H1 (cell line): ENCODE data around the gene CSF2. TPM values are rescaled to one million over a fixed set of nuclear protein-coding genes. Genes with fewer than 3 reads are reported as not detected.

Experiments
- CTCF ChIA-PET: fragments of 300-600 bp; sonication (Branson Sonifier 250); formaldehyde crosslinking; loops from one replicate; lab custom pipeline; 2021; ENCODE audit not compliant: partially characterized antibody; lab: Charles Lee
- POLR2A ChIA-PET: fragments of 300-600 bp; sonication (Branson Sonifier 250); formaldehyde crosslinking; loops from one replicate; lab custom pipeline; 2021; ENCODE audit warnings: inconsistent platforms; ENCODE audit not compliant: partially characterized antibody; lab: Charles Lee
- DNase-seq, 2 experiments: peaks; one replicate each; pipeline versions ENCODE4 v3.0.0 to v3.0.0-alpha.2; 2010 to 2022; ENCODE audit warnings: low spot score in 2 of 2, low read depth in 1 of 2, mixed read lengths in 1 of 2
- FAIRE-seq: peaks from 2 replicates; lab custom pipeline; 2011; peaks lifted over from hg19 to GRCh38; lab: Jason Lieb, UNC
- H2AFZ ChIP-seq: 2 replicates; pipeline ENCODE4 v1.8.1; 2012; ENCODE audit warnings: low read length, inconsistent platforms
- H2AK5ac ChIP-seq: 2 replicates; pipeline ENCODE4 v1.6.1; 2013; ENCODE audit warnings: low read depth, low read length
- H2BK120ac ChIP-seq: replicated peaks from 2 replicates; pipeline ENCODE3; 2013; ENCODE audit warnings: low read depth, low read length, inconsistent platforms
- H2BK12ac ChIP-seq: 2 replicates; pipeline ENCODE4 v1.6.1; 2013; ENCODE audit warnings: low read depth, low read length
- H2BK15ac ChIP-seq: 2 replicates; pipeline ENCODE4 v1.6.1; 2013; ENCODE audit warnings: low read length
- H2BK20ac ChIP-seq: 2 replicates; pipeline ENCODE4 v1.6.1; 2013; ENCODE audit warnings: low read length
- H2BK5ac ChIP-seq: 2 replicates; pipeline ENCODE4 v1.6.1; 2013; ENCODE audit warnings: low read depth, low read length
- H3K14ac ChIP-seq: 2 replicates; pipeline ENCODE4 v1.6.1; 2013; ENCODE audit warnings: inconsistent platforms; ENCODE audit not compliant: insufficient read length
- H3K18ac ChIP-seq: 2 replicates; pipeline ENCODE4 v1.6.1; 2013; ENCODE audit warnings: low read length; ENCODE audit errors: extremely low read depth
- H3K23ac ChIP-seq: 2 replicates; pipeline ENCODE4 v1.6.1; 2013; ENCODE audit warnings: inconsistent platforms; ENCODE audit not compliant: insufficient read length
- H3K23me2 ChIP-seq: 2 replicates; pipeline ENCODE4 v1.6.1; 2013; ENCODE audit warnings: low read depth, low read length
- H3K27ac ChIP-seq: 2 replicates; pipeline ENCODE4 v1.6.1; 2011; ENCODE audit warnings: low read depth, low read length, inconsistent platforms
- H3K27me3 ChIP-seq, 4 experiments: replicated peaks in 1 of 4; 1 replicate in 1 of 4; 2 replicates in 3 of 4; pipeline versions ENCODE4 v1.6.1 to v1.8.1; 2011 to 2013; ENCODE audit warnings: low read length in 3 of 4, mild to moderate bottlenecking in 3 of 4, inconsistent platforms in 2 of 4, mixed read lengths in 2 of 4, moderate library complexity in 1 of 4; ENCODE audit not compliant: control insufficient read depth in 3 of 4, insufficient read depth in 3 of 4; ENCODE audit errors: extremely low read depth in 1 of 4
- H3K36me3 ChIP-seq, 4 experiments: 2 replicates each; pipeline versions ENCODE4 v1.6.1 to v1.8.1; 2011 to 2013; ENCODE audit warnings: mild to moderate bottlenecking in 4 of 4, low read length in 3 of 4, moderate library complexity in 2 of 4, control low read depth in 1 of 4, inconsistent platforms in 1 of 4; ENCODE audit not compliant: insufficient read depth in 4 of 4, control insufficient read depth in 2 of 4
- H3K4ac ChIP-seq: replicated peaks from 2 replicates; pipeline ENCODE3; 2013; ENCODE audit warnings: low read length, low read depth, mixed read lengths, inconsistent platforms; ENCODE audit not compliant: insufficient read length
- H3K4me1 ChIP-seq, 4 experiments: replicated peaks in 1 of 4; 1 replicate in 1 of 4; 2 replicates in 3 of 4; pipeline versions ENCODE4 v1.6.1 to v1.8.1; 2011 to 2013; ENCODE audit warnings: low read length in 3 of 4, inconsistent platforms in 2 of 4, mixed read lengths in 1 of 4; ENCODE audit not compliant: insufficient read depth in 4 of 4, control insufficient read depth in 3 of 4
- H3K4me2 ChIP-seq, 2 experiments: 2 replicates each; pipeline versions ENCODE4 v1.6.1 to v1.8.1; 2011 to 2013; ENCODE audit warnings: low read depth in 2 of 2, low read length in 2 of 2, control low read depth in 1 of 2, inconsistent platforms in 1 of 2, mild to moderate bottlenecking in 1 of 2; ENCODE audit not compliant: insufficient read depth in 1 of 2
- H3K4me3 ChIP-seq, 4 experiments: fragments of 200-600, 300-600 bp in 1 of 4; sonication (generic), shearing (Covaris generic), sonication (Bioruptor Twin) in 1 of 4; 2 replicates each; pipeline versions ENCODE4 v1.5.1 to v1.8.1; 2011 to 2016; ENCODE audit warnings: low read length in 4 of 4, low read depth in 3 of 4, control low read depth in 2 of 4, inconsistent platforms in 2 of 4, mild to moderate bottlenecking in 2 of 4, mixed read lengths in 1 of 4, moderate library complexity in 1 of 4; ENCODE audit not compliant: insufficient read depth in 2 of 4; ENCODE audit errors: extremely low read depth in 1 of 4
- H3K56ac ChIP-seq: replicated peaks from 2 replicates; pipeline ENCODE3; 2013; ENCODE audit warnings: low read depth, mild to moderate bottlenecking, mixed read lengths, low read length, inconsistent platforms; ENCODE audit not compliant: insufficient read length
- H3K79me1 ChIP-seq: 2 replicates; pipeline ENCODE4 v1.6.1; 2013; ENCODE audit warnings: low read depth, low read length, control low read depth
- H3K79me2 ChIP-seq, 2 experiments: 2 replicates each; pipeline versions ENCODE4 v1.6.1 to v1.8.1; 2012 to 2013; ENCODE audit warnings: low read length in 2 of 2, mild to moderate bottlenecking in 2 of 2, inconsistent platforms in 1 of 2; ENCODE audit not compliant: insufficient read depth in 2 of 2, control insufficient read depth in 1 of 2
- H3K9ac ChIP-seq, 4 experiments: replicated peaks in 1 of 4; 1 replicate in 1 of 4; 2 replicates in 3 of 4; pipeline versions ENCODE4 v1.6.1 to v1.8.1; 2011 to 2013; ENCODE audit warnings: low read depth in 3 of 4, low read length in 3 of 4, control low read depth in 2 of 4, mild to moderate bottlenecking in 2 of 4, moderate library complexity in 2 of 4, inconsistent platforms in 1 of 4; ENCODE audit errors: extremely low read depth in 1 of 4
- H3K9me3 ChIP-seq, 2 experiments: 2 replicates each; pipeline versions ENCODE4 v1.6.1 to v1.8.1; 2012 to 2013; ENCODE audit warnings: mild to moderate bottlenecking in 2 of 2, moderate library complexity in 2 of 2, control low read depth in 1 of 2, inconsistent platforms in 1 of 2, low read depth in 1 of 2, low read length in 1 of 2, mixed read lengths in 1 of 2; ENCODE audit not compliant: insufficient read depth in 2 of 2
- H4K20me1 ChIP-seq, 2 experiments: replicated peaks in 1 of 2; 2 replicates each; pipeline versions ENCODE3 to v1.8.1; 2011 to 2013; ENCODE audit warnings: inconsistent platforms in 2 of 2, low read length in 2 of 2, mild to moderate bottlenecking in 1 of 2; ENCODE audit not compliant: insufficient read depth in 2 of 2, control insufficient read depth in 1 of 2
- H4K5ac ChIP-seq: 2 replicates; pipeline ENCODE4 v1.6.1; 2013; ENCODE audit warnings: low read length, low read depth, mixed read lengths, inconsistent platforms; ENCODE audit not compliant: insufficient read length
- H4K8ac ChIP-seq: 2 replicates; pipeline ENCODE4 v1.8.0; 2013; ENCODE audit warnings: mild to moderate bottlenecking, moderate library complexity, low read length, inconsistent platforms; ENCODE audit not compliant: insufficient read depth; ENCODE audit errors: extremely low read depth
- H4K91ac ChIP-seq: replicated peaks from 2 replicates; pipeline ENCODE3; 2013; ENCODE audit warnings: low read length, mixed read lengths, inconsistent platforms; ENCODE audit not compliant: insufficient read length
- EZH2 ChIP-seq: fragments of 200-600 bp; sonication (generic); IDR thresholded peaks from 2 replicates; pipeline ENCODE4 v1.7.1; 2012; ENCODE audit warnings: low read depth, mild to moderate bottlenecking, moderate library complexity, low read length, inconsistent platforms; ENCODE audit not compliant: severe bottlenecking
- NRF1 ChIP-seq: IDR thresholded peaks from 2 replicates; pipeline ENCODE4 v1.6.1; 2011; ENCODE audit warnings: mild to moderate bottlenecking, low read depth, low read length, improper control_type of control experiment
- RFX5 ChIP-seq: IDR thresholded peaks from 2 replicates; pipeline ENCODE4 v1.6.1; 2011; ENCODE audit warnings: low read depth, low read length, improper control_type of control experiment, borderline replicate concordance
- WGBS, 2 experiments: shearing (Covaris generic) in 1 of 2; methylation state at CpG; one replicate each; pipeline versions ENCODE4 v1.1.6 to v1.1.7; 2013 to 2015; ENCODE audit warnings: low lambda C conversion rate in 2 of 2, mixed read lengths in 2 of 2, inconsistent platforms in 1 of 2, low coverage in 1 of 2, missing lambda C conversion rate in 1 of 2; ENCODE audit not compliant: insufficient replicate concordance in 2 of 2, insufficient coverage in 1 of 2, insufficient read length in 1 of 2; ENCODE audit errors: extremely low coverage in 1 of 2, missing lambda C conversion rate in 1 of 2; 5-methylcytosine and 5-hydroxymethylcytosine counted together
- polyA plus RNA-seq, 7 experiments: library from polyadenylated mRNA; depleted of rRNA in 3 of 7; stranded (reverse) in 5 of 7; unstranded in 2 of 7; fragments of >200 nt in 5 of 7; fragments of 200-250 nt in 2 of 7; gene quantifications; 1 replicate in 5 of 7; 2 replicates in 1 of 7; 4 replicates in 1 of 7; pipeline versions ENCODE4 v1.2.1 to v1.2.3, GENCODE V29; 2011 to 2013; ENCODE audit warnings: missing spikeins in 2 of 7, mixed read lengths in 2 of 7
- total RNA-seq: library from RNA; stranded (reverse); fragmentation: NEBNext Ultra II Directional; extraction: Animal tissue kit (Norgen Biotek cat#: 25700); gene quantifications from 2 replicates; pipeline ENCODE4 v1.2.1, GENCODE V29; 2021

CSF2 gene
- total and polyA plus RNA-seq, 2 of the 8 experiments (the other 6 are each of a cell fraction or from before 2014, with no cell fraction given) = not detected

- H3K27ac ChIP-seq = no peak overlapping the region
- H2AK5ac ChIP-seq = no peak overlapping the region
- H3K4ac ChIP-seq = no peak overlapping the region
- H3K14ac ChIP-seq = no peak overlapping the region
- H3K56ac ChIP-seq = no peak overlapping the region
- no peaks in the 10 kb centered on the region for H3K79me2 ChIP-seq
- no peak overlapping the region for H3K4me2 ChIP-seq
- no peak overlapping the region for H3K4me3 ChIP-seq
- H3K79me1 ChIP-seq = no peaks in the 10 kb centered on the region
- no peak overlapping the region for H2AFZ ChIP-seq
- no peaks in the 10 kb centered on the region for H3K9me3 ChIP-seq
- H4K91ac ChIP-seq = no peak overlapping the region
- no peak for DNase-seq
- FAIRE-seq = no peak
- TF ChIP-seq EZH2 (no peak), RFX5 (no peak), NRF1 (no peak)
- H2BK5ac ChIP-seq = no peak overlapping the region
- no peak overlapping the region for H2BK12ac ChIP-seq
- 87% methylated on average over 8 of the region's 8 CpGs; no CpG with 5 or more reads in 1 of the 2 experiments for WGBS, 2 experiments
- no peak overlapping the region for H4K8ac ChIP-seq
- no peak overlapping the region for H2BK20ac ChIP-seq
- no peaks in the 10 kb centered on the region for H3K23me2 ChIP-seq
- no peak overlapping the region for H3K23ac ChIP-seq
- ChIA-PET POLR2A (no interaction called here), CTCF (interaction anchor here (1.5 to 4.4 kb wide), 3 partner anchors 19 to 155 kb away, joined by 4 to 20 read pairs (median 8); no protein-coding TSS in a partner anchor)
- H4K5ac ChIP-seq = no peak overlapping the region
- H4K20me1 ChIP-seq = no peaks in the 10 kb centered on the region
- H3K27me3 ChIP-seq = no peaks in the 10 kb centered on the region
- no peak overlapping the region for H2BK120ac ChIP-seq
- H3K18ac ChIP-seq = no peak overlapping the region
- no peaks in the 10 kb centered on the region for H3K4me1 ChIP-seq
- no peak overlapping the region for H3K9ac ChIP-seq
- H2BK15ac ChIP-seq = no peak overlapping the region
- H3K36me3 ChIP-seq = no peaks in the 10 kb centered on the region
Observed at GRCh38 chr5:132082329-132083023, 8.9 kb downstream of the CSF2 start.
